ENCODE data around the gene CLCN4.

CLCN4 gene

DNA sequence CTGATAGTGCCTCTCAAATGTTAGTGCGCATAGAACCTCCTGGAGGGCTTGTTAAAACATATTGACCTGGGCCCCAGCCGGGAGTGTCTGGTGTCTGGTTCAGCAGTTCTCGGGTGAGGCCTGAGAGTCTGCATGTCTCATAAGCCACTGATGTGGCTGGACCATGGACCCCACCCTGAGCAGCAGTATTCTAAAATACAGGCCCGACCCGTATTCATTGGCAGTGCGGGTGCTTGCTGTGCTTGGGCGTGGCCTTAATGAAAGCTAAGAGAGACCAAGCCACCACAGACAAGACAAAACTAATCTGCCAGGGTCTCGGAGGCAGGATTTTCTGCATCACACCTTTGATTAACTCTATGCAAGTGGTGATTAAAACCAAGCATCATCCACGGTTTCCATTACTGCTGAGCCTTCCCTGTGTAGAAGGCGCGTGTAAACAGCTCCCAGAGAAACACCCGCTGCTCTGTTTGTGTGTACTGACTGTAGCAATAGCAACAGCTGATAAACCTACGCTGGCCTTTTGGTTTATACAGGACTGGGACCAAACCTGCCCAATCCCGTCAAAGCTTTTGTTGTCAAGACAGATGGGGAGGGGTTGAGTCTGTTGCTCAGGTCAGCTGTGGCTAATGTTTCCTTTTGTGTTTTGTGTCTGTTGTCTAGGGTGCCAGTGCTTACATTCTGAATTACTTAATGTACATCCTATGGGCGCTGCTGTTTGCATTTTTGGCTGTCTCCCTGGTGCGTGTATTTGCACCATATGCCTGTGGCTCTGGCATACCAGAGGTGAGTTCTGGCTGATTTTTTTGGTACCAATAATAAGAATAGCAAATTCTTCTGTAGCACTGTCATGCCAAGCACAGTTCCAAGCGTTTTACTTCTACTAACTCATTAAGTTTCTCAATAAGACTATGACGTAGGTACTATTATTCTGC is 40.8 kb downstream of the CLCN4 start:
- DNase-seq (ENCODE audit: low spot score): no peak

DNA sequence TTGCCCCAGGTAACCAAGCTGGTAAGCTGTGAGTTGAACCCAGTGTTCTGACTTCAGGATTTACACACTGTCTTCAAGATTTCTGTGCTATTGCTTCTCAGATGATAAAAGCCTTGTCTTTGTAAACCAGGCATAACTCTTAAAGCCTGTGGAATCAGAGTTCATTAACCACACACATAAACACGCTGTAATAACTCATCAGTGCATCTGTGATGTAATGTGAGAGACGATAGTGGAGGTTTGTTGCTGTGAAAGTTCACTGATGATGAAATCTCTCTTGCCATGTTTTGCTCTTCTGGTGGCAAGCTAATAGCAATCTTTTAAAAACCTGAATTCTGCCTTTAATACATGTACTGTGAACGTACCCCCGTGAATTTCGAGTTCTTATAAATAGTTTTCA is 41.5 kb downstream of the CLCN4 start:
- no peak for DNase-seq (ENCODE audit: low spot score)

DNA sequence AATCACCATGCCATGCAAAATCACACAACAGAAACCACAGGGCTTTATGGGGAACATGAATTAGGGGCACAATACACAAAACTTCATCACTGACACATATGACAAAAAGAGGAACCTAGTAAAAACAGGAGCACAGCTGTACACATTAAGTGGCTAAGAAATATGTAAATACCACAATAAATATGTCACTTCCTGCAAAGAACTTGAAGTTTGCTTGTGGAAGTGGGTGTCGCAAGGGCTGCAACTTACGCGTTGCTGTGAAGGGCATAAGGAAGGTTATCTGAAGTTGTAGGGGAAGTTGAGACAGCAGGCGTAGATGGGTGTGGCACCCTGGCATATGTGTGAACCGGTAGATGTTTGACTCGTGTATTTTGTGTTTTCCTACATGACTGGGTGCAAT is 42.4 kb downstream of the CLCN4 start:
- DNase-seq (ENCODE audit: low spot score): no peak

DNA sequence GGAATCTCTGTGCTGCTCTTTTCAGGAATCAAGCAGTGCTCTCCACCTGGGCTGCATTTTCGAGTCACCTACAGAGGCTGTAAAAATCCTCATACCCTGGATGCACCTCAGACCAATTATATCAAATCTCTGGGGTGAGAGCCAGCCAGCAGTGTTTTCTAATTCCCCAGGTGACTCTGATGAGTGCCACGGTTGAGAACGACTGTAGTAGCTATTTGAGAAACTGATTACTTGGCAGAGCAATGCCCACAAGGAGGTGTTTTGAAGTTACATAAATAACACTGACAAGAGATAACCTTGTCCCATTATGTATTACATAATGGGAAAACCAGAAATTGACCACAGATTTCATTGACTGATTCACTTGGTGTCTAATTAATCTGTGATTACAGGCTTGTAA is 46.8 kb downstream of the CLCN4 start:
- DNase-seq (ENCODE audit: low spot score): no peak

DNA sequence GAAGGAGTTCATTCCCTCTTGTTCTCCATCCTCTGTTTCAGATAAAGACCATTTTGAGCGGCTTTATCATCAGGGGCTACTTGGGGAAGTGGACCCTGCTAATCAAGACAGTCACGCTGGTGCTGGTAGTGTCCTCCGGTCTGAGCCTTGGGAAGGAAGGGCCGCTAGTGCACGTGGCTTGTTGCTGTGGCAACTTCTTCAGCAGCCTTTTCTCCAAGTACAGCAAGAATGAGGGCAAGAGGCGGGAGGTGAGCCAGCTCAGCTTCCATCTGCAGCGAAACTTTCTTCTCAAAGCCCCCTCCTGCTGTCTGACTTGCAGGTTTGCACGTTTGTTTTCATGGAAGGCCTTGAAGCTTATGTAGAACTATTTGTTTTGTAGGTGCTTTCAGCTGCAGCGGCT is 49.5 kb downstream of the CLCN4 start:
- DNase-seq (ENCODE audit: low spot score): no peak

DNA sequence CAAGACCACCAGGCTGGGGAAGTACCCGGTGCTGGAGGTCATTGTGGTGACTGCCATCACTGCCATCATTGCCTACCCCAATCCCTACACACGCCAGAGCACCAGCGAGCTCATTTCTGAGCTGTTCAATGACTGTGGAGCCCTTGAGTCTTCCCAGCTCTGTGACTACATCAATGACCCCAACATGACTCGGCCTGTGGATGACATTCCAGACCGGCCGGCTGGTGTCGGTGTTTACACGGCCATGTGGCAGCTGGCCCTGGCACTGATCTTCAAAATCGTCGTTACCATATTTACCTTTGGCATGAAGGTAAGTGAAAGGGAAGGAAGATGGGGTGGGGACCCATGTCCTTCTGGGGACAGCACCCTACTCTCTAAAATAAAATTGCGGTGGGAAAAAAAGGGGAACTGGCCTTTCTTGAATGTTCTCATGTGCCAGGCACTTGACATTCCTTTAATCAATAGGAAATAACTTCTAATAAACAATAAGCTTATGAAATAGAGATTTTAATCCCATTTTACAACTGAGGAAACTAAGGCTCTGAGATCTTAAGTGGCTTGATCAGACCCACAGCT is 51.6 kb downstream of the CLCN4 start:
- no peak for DNase-seq (ENCODE audit: low spot score)

DNA sequence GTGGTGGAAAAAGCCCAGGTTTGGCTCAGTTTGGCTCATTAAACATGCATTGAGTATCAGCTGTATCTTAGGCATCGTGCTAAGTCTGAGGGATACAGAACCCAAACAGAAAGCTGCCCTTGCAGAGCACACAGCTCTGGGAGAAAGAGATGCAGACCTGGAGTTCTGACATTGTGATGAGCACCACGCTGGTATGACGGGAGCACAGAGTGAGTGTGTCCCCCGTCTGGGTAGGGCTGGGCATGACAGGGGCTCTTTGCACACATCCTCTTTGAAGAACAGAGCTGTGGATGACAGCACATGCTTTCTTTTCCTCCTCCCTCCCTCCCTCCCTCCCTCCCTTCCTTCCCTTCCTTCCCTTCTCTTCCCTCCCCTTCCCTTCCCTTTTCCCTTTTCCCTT is 52.2 kb downstream of the CLCN4 start:
- no peak for DNase-seq (ENCODE audit: low spot score)

DNA sequence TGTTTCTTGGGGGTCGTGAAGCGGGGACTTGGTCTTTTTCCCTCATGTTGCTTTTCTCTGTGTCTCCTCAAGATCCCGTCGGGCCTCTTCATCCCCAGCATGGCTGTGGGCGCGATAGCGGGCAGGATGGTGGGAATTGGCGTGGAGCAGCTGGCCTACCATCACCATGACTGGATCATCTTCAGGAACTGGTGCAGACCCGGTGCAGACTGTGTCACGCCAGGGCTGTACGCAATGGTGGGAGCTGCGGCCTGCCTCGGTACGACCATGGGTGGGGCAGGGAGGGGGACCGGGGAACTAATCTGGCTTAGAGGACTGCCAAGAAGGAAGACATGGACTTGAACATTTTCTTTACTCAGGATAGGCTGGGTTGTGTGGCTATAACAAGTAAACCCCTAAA is 55.6 kb downstream of the CLCN4 start:
- no peak for DNase-seq (ENCODE audit: low spot score)

DNA sequence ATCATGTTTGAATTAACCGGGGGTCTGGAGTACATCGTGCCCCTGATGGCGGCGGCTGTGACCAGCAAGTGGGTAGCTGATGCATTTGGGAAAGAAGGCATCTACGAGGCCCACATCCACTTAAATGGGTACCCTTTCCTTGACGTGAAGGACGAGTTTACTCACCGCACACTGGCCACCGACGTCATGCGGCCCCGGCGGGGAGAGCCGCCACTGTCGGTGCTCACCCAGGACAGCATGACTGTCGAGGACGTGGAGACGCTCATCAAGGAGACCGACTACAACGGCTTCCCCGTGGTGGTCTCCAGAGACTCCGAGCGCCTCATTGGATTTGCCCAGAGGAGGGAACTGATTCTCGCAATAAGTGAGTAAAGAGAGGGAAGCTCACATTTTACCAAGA is 56.9 kb downstream of the CLCN4 start:
- DNase-seq (ENCODE audit: low spot score): no peak

DNA sequence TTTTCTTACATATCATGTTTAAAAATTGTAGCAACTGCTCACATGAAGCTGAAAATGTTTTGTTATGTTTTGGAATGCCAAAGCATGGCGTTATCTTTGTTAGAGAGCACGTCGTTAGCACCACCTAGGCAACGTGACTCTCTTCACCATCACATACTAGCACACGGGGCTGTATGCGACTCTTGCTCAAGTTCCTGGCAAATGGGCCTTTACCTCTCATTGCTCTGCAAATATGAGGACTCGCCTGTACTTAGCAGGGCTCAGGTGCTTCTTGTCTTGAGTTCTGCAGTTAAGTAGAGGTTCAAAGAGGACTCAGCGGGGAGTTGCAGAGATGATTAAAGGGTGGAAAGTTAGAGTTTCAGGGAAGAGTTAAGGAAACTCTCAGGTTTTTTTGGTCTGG is 59.4 kb downstream of the CLCN4 start:
- DNase-seq (ENCODE audit: low spot score): no peak

DNA sequence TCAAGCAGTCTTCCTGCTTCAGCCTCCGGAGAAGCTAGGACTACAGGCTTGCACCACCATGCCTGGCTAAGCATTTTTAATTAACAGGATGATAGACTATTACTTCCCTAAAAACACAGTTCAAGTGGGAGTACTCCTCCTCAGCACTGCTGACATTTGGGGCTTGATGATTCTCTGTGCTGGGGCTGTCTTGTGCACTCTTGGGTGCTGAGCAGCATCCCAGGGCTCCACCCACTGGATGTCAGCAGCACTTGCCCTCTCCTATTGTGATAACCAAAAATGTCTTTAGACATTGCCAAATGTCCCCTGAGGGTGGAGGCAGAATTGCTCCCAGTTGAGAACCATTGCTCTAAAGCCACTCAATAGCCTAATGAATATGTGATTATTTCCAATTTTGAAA is 60.4 kb downstream of the CLCN4 start:
- DNase-seq (ENCODE audit: low spot score): no peak

DNA sequence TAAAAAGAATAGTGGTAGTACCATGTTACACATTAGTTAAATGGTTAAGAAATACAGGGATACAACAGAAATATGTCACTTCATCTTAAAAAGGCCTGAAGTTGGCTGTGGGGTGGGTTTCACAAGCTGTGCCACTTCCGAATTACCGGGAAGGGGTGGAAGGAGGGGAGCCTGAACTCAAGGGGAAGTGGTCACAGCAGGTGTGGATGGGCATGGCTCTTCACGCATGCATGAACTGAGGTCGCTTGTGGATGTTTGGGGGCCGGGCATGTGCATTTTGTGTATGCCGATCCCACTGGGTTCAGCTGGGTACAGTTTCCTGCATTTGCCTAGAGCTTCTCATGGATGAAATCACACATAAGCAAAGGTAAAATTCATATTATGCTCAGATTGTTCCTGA is 64.9 kb downstream of the CLCN4 start:
- DNase-seq (ENCODE audit: low spot score): no peak

DNA sequence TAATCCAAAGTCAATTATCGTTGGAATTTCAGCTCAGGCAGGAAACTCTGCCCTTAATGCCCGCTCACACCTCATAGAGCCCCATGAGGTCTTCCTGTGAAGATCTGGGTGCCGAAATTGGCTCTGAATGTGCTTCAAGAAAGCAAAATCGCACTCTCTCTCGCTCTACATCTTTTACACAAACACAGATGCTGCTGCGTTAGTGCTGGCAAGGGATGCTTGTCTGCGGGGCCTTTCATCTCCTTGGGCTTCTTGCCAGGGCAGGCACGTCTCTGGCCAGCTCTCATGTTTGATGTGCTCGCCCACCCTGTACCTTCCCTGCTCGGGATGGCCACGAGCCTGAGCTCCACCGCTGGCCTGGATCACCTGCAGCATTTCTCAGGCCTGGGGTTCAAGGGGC is 66.5 kb downstream of the CLCN4 start:
- no peak for DNase-seq (ENCODE audit: low spot score)

DNA sequence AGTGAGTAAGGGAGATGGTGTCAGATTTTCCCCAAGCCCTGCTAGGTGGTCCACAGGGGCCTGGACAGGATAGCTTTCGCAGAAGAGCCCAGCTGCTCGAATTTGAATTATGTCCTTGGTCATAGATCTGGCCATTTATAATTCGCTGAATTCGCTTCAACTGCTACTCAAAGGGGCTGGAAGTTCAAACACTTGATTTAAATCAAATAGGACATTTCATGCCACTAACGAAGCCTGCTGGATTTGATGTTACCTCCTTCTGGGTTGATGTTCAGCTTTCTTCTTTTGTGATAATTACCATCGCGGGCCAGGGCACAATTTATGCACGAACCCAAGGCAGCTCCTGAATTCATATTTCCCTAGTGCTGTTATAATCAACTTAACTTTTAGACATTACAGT is 67.0 kb downstream of the CLCN4 start:
- DNase-seq (ENCODE audit: low spot score): no peak

DNA sequence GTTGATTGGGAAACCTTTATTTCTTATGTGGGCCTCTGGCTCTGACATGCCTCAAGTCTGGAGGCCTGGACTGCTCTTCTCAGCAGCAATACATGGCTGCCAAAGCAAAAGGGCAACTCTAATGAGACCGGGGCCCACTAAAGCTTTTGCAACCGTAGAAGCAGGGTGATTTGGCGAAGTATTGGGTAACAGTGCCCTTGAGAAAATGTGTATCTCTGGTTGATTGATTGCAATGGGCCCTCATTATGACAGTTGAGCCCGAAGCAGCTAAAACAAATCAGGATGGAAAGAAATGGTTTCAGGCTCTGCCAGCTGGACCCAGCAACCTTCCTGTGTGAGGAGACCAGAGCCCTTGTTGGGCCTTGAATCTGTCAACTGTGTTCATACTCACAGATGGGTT is 73.4 kb downstream of the CLCN4 start:
- DNase-seq (ENCODE audit: low spot score): no peak

DNA sequence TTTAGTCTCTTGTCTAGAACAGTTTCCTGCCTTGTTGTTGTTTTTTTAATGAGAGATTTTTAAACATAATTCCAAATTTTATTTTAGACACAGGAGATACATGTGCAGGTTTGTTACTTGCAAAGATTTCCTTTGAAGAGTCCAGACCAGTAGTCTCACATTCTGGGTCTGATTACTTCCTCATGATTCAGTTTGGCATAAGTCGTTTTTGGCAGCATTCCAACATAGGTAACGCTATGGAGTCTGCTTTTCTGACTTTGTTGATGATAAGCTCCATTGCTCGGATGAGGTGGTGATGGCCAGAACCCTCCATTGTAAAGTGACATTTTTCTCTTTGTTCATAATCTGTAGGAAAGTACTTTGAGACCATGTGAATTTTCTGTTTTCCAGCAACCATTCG is 74.7 kb downstream of the CLCN4 start:
- no peak for DNase-seq (ENCODE audit: low spot score)

DNA sequence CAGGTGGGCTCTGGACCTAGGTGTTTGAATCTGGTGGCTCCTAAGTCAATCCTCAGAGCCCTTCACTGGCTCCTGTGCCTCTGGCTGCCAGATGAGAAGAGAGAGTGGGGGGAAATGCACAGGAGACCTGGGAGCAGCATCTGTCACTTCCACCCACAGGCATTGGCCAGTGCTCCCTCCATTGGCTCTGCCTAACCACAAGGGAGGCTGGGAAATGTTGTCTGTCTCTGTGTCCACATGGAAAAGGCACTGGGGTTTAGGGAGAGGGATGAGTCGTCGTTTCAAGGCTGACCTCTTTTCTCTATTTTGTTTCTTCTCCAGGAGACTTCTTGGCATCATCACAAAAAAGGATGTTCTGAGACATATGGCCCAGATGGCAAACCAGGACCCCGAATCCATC is 76.4 kb downstream of the CLCN4 start:
- DNase-seq (ENCODE audit: low spot score): no peak

DNA sequence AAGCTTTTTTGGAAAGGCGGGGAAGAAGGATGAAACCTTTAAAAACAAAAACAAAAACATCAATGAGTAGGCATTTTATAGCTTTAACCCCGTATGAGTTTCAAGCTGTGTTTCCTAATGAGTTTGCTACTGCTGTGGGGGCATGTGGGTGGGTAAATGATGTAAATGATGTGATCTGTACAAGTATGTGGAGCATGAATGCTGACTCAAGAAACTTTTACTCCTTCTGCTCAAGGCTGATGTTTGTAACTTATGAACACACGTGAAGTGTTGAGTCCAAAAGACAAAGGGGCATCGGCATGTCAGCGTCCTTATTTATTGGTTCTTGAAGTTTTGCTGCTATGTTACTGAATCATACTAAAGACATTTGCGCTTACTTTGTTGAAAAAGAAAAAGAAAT is 76.9 kb downstream of the CLCN4 start:
- DNase-seq (ENCODE audit: low spot score): no peak

DNA sequence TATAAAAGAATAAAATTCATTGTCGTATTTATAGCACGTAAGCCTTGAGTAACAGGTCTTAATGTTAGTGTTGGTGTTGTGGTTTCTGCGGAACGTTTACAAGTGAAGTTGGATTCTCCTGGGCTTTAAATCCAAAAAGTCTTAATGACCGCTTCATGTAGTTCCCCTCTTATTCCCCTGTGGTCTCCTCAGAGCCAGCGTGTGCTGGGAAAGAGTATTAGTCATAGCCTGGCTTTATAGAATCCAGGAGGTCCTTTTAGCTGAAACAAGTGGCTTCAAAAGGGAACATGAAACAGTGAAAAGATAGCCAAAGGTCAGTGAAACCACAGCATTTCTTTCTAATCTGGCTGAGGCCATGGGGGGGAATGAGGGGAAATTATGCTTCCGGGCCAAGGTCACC is 79.1 kb downstream of the CLCN4 start:
- DNase-seq (ENCODE audit: low spot score): no peak

DNA sequence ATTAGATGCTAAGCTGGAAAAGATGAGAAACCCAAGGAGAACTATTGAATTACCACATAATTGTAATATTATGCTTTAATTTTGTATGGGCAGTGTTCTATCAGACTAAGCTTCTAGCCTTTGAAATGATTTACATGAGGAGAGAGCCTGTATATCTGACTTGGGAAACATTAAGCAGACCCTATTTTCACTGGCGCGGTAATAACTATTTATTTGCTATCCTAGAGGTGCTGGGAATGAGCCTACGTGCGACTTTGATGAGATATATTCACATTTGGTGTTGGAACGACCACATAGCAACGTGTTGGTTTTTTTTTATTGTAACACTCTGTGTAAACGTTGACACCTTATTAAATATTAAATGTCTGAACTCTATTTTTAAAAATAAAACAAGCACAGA is 80.5 kb downstream of the CLCN4 start:
- DNase-seq (ENCODE audit: low spot score): no peak

DNA sequence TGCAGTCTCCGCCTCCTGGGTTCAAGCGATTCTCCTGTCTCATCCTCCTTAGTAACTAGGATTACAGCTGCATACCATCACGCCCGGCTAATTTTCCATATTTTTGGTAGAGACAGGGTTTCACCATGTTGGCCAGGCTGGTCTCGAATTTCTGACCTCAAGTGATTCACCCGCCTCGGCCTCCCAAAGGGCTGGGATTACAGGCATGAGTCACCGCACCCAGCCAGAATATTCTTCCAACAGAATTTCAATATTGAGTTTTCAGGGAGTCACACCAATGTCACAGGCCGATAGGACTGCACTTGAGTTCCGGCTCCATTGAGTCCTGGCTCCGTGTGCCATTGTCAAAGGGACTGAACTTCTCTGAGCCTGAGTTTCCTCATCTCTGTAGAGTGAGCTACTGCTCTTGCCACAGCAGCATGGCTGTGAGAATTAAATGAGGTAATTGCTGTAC is 82.9 kb downstream of the CLCN4 start:
- DNase-seq (ENCODE audit: low spot score): no peak

DNA sequence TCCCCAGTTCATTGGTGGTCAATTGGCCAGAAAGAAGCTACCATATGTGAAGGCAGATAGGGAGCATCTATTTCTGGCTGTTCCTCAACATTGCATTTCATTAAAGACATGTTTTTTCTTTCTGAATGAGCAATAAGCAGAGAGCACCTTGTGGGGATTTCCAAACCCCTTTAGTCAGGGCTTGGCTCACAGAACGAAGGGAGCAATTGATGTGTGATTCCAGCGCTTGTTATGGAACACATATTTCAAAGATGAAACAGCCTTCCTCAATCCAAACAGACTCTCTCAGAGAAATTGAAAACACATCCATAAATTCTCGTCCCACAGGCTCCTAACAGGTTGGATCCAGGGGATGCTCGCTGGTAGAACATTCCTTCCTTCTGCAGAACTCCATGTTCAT is 84.1 kb downstream of the CLCN4 start:
- DNase-seq (ENCODE audit: low spot score): no peak

DNA sequence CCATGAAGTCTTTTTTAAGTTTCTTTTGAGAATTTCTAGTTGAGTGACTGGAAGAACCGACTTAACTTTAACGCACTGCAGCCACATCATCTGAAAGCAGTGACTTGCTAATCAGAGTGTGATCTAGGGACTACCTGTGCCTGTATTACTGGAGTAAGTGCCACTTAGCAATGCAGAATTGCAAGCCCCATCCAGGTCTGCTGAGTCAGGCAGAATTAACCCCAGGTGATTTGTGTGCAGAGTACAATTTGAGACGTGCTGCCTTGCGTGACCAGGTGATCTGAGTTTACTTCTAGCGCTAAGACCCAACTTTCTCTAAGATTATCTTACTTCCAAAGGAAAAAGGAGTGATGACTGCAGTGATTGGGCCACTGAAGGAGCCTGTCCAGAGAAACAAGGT is 85.3 kb downstream of the CLCN4 start:
- no peak for DNase-seq (ENCODE audit: low spot score)

DNA sequence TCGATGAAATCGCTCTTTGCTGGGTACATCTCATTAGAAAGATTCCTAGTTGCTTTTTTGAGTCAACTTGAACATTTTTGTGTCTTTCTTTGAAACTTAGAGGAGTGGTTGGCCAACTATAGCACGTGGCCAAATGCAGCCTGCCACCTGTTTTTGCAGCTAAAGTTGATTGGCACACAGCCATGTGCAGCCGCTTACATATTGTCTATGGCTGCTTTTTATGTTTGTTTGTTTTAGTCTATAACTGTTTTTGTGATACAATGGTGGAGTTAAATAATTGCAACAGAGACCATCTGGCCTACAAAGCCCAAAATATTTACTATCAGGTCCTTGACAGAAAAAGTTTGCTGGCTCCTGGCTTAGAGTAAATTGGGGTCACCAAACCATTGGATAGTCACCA is 86.3 kb downstream of the CLCN4 start:
- DNase-seq (ENCODE audit: low spot score): no peak

Measured in iPS-NIHi11 (cell line).